MM.1S (cell line): ENCODE data around the gene TTC33.

Experiments used
- DNase-seq: peaks from one replicate; pipeline ENCODE4 v3.0.0-alpha.2; 2015
- H2AFZ ChIP-seq: fragments of 300-600 bp; sonication (generic); 2 replicates; pipeline ENCODE4 v1.6.0; 2016; ENCODE audit warnings: antibody characterized with exemption, low read length
- H3F3A ChIP-seq: fragments of 300-600 bp; sonication (generic); 2 replicates; pipeline ENCODE4 v1.6.1; 2016; ENCODE audit warnings: mild to moderate bottlenecking, antibody characterized with exemption, low read length, moderate library complexity, mixed read lengths; ENCODE audit not compliant: insufficient read depth
- H3K27ac ChIP-seq: fragments of 300-600 bp; sonication (generic); 2 replicates; pipeline ENCODE4 v1.5.1; 2016; ENCODE audit warnings: mild to moderate bottlenecking, low read length
- H3K27me3 ChIP-seq: fragments of 300-600 bp; sonication (generic); replicated peaks from 2 replicates; pipeline ENCODE4 v1.6.0; 2016; ENCODE audit warnings: low read length; ENCODE audit not compliant: insufficient read depth
- H3K36me3 ChIP-seq: fragments of 300-600 bp; sonication (generic); replicated peaks from 2 replicates; pipeline ENCODE4 v1.6.1; 2016; ENCODE audit warnings: mild to moderate bottlenecking, low read length, mixed read lengths; ENCODE audit not compliant: insufficient read depth
- H3K4me1 ChIP-seq: fragments of 300-600 bp; sonication (generic); 2 replicates; pipeline ENCODE4 v1.6.1; 2016; ENCODE audit warnings: low read length, mixed read lengths
- H3K4me2 ChIP-seq: fragments of 300-600 bp; sonication (generic); 2 replicates; pipeline ENCODE4 v1.6.0; 2016; ENCODE audit warnings: low read depth, low read length
- H3K4me3 ChIP-seq: fragments of 300-600 bp; sonication (generic); 2 replicates; pipeline ENCODE4 v1.5.1; 2016; ENCODE audit warnings: low read length, mixed read lengths
- H3K79me2 ChIP-seq: fragments of 300-600 bp; sonication (generic); 2 replicates; pipeline ENCODE4 v1.6.1; 2016; ENCODE audit warnings: mixed run types, low read length, mixed read lengths
- H3K9ac ChIP-seq: fragments of 300-600 bp; sonication (generic); 2 replicates; pipeline ENCODE4 v1.6.1; 2016; ENCODE audit warnings: low read length, mixed read lengths
- H3K9me2 ChIP-seq: fragments of 300-600 bp; sonication (generic); replicated peaks from 2 replicates; pipeline ENCODE4 v1.6.1; 2016; ENCODE audit warnings: mild to moderate bottlenecking, low read length, mixed read lengths; ENCODE audit not compliant: insufficient read depth
- H3K9me3 ChIP-seq: fragments of 300-600 bp; sonication (generic); replicated peaks from 2 replicates; pipeline ENCODE4 v1.6.1; 2016; ENCODE audit warnings: mild to moderate bottlenecking, low read length, mixed read lengths; ENCODE audit not compliant: insufficient read depth
- H4K20me1 ChIP-seq: fragments of 300-600 bp; sonication (generic); 2 replicates; pipeline ENCODE4 v1.6.1; 2016; ENCODE audit warnings: mild to moderate bottlenecking, low read length, moderate library complexity, mixed read lengths; ENCODE audit not compliant: insufficient read depth
- CTCF ChIP-seq: fragments of 300-600 bp; sonication (generic); IDR thresholded peaks from 2 replicates; pipeline ENCODE4 v1.5.1; 2016; ENCODE audit warnings: antibody characterized with exemption, low read length, mixed read lengths
- EZH2 ChIP-seq: fragments of 300-600 bp; sonication (generic); optimal IDR thresholded peaks from 2 replicates; pipeline ENCODE3; 2017; ENCODE audit warnings: low read depth, mild to moderate bottlenecking, antibody characterized with exemption, low read length, mixed read lengths
- EZH2phosphoT487 ChIP-seq: fragments of 300-600 bp; sonication (generic); IDR thresholded peaks from 2 replicates; pipeline ENCODE4 v1.6.1; 2018; ENCODE audit warnings: antibody characterized with exemption, low read length

The TTC33 gene

GRCh38 chr5:40738502-40738901 is 17.3 kb downstream of the TTC33 start:
- Histone ChIP-seq H2AFZ (no peak overlapping the region), H3K4me1 (no peaks in the 10 kb centered on the region), H3K9me3 (no peaks in the 10 kb centered on the region), H3K27ac (no peak overlapping the region), H3K79me2 (no peaks in the 10 kb centered on the region), H3K36me3 (no peaks in the 10 kb centered on the region), H3K27me3 (no peaks in the 10 kb centered on the region), H4K20me1 (no peaks in the 10 kb centered on the region), H3K9me2 (no peaks in the 10 kb centered on the region), H3F3A (no peaks in the 10 kb centered on the region), H3K9ac (no peak overlapping the region), H3K4me3 (no peak overlapping the region), H3K4me2 (no peak overlapping the region)
- TF ChIP-seq EZH2 = no peak
- no peak for TF ChIP-seq EZH2phosphoT487
- no peak for TF ChIP-seq CTCF
- DNase-seq = no peak

- Histone ChIP-seq H4K20me1 (no peaks in the 10 kb centered on the region), H3K9me3 (no peaks in the 10 kb centered on the region), H3K9ac (no peak overlapping the region), H3K4me2 (no peak overlapping the region), H3K27me3 (no peaks in the 10 kb centered on the region), H3F3A (no peaks in the 10 kb centered on the region), H3K27ac (no peak overlapping the region), H3K79me2 (no peaks in the 10 kb centered on the region), H3K4me1 (no peaks in the 10 kb centered on the region), H3K36me3 (no peaks in the 10 kb centered on the region), H3K4me3 (no peak overlapping the region), H2AFZ (no peak overlapping the region), H3K9me2 (no peaks in the 10 kb centered on the region)
- no peak for TF ChIP-seq EZH2phosphoT487
- TF ChIP-seq EZH2 = no peak
- TF ChIP-seq CTCF = peak; percentile 66
- DNase-seq = peak; percentile 60
Measured at GRCh38 chr5:40736103-40736875, 19.5 kb downstream of the TTC33 start.

- Histone ChIP-seq H3K9me3 (no peaks in the 10 kb centered on the region), H3K9me2 (no peaks in the 10 kb centered on the region), H3K4me1 (no peaks in the 10 kb centered on the region), H3K9ac (no peak overlapping the region), H3K27ac (no peak overlapping the region), H3F3A (no peaks in the 10 kb centered on the region), H3K4me3 (no peak overlapping the region), H4K20me1 (no peaks in the 10 kb centered on the region), H3K27me3 (no peaks in the 10 kb centered on the region), H3K36me3 (no peaks in the 10 kb centered on the region), H3K79me2 (no peaks in the 10 kb centered on the region), H2AFZ (no peak overlapping the region), H3K4me2 (no peak overlapping the region)
- DNase-seq = no peak
- no peak for TF ChIP-seq CTCF
Measured at GRCh38 chr5:40735609-40736008, 20.2 kb downstream of the TTC33 start.
